ENCODE data around the gene KRT20.
A peak's percentile ranks its signal among the peaks of the same experiment; 100 is the strongest.

Gene KRT20

GRCh38 chr17:40850293-40850972 lies 34.6 kb downstream of the KRT20 start:
- DNase-seq = no peak

GRCh38 chr17:40849723-40850122 lies 35.3 kb downstream of the KRT20 start:
- no peak for DNase-seq

- DNase-seq = no peak
Measured at GRCh38 chr17:40848583-40849235, 36.3 kb downstream of the KRT20 start.

- DNase-seq = no peak
Measured at GRCh38 chr17:40846515-40847144, 38.4 kb downstream of the KRT20 start.

- no peak for DNase-seq
Measured at GRCh38 chr17:40844671-40845107, 40.4 kb downstream of the KRT20 start.

GRCh38 chr17:40843242-40843641 lies 41.8 kb downstream of the KRT20 start:
- no peak for DNase-seq

- DNase-seq = no peak
Measured at GRCh38 chr17:40841246-40841645, 43.8 kb downstream of the KRT20 start.

- no peak for DNase-seq
Measured at GRCh38 chr17:40839194-40839593, 45.8 kb downstream of the KRT20 start.

- no peak for DNase-seq
Measured at GRCh38 chr17:40836020-40836419, 49.0 kb downstream of the KRT20 start.

GRCh38 chr17:40833882-40834281 lies 51.2 kb downstream of the KRT20 start:
- DNase-seq = no peak

- no peak for DNase-seq
Measured at GRCh38 chr17:40832840-40833239, 52.2 kb downstream of the KRT20 start.

GRCh38 chr17:40830085-40830776 lies 54.8 kb downstream of the KRT20 start:
- no peak for DNase-seq

GRCh38 chr17:40828454-40829044 lies 56.5 kb downstream of the KRT20 start:
- no peak for DNase-seq

- DNase-seq = peak in 1 of 5 donors; percentile 8
Measured at GRCh38 chr17:40827746-40828453, 57.1 kb downstream of the KRT20 start.

Data from T-helper 1 cell (primary cell).